Mesenchymal stem cell (in vitro differentiated cells and primary cell): Measurements from ENCODE around the gene IGSF10.

Source experiments
- DNase-seq: peaks from one replicate; pipeline ENCODE4 v3.0.0-alpha.2; 2013
- H2AFZ ChIP-seq: one replicate; pipeline ENCODE4 v1.6.1; 2013; ENCODE audit warnings: low read depth, mild to moderate bottlenecking, control low read depth, inconsistent platforms, low read length, moderate library complexity
- H2AK5ac ChIP-seq: 2 replicates; pipeline ENCODE4 v1.6.1; 2013; ENCODE audit warnings: low read length, moderate library complexity, mild to moderate bottlenecking, inconsistent platforms; ENCODE audit not compliant: severe bottlenecking
- H2BK120ac ChIP-seq: one replicate; pipeline ENCODE4 v1.6.1; 2013; ENCODE audit warnings: low read depth, mild to moderate bottlenecking, inconsistent platforms, low read length, moderate library complexity
- H2BK12ac ChIP-seq, 2 experiments: one replicate each; pipeline ENCODE4 v1.6.1; 2013; ENCODE audit warnings: inconsistent platforms in 2 of 2, low read length in 2 of 2, mild to moderate bottlenecking in 2 of 2, moderate library complexity in 2 of 2, control low read depth in 1 of 2
- H2BK15ac ChIP-seq: one replicate; pipeline ENCODE4 v1.6.1; 2013; ENCODE audit warnings: mild to moderate bottlenecking, low read depth, inconsistent platforms; ENCODE audit not compliant: poor library complexity, severe bottlenecking
- H2BK5ac ChIP-seq: 2 replicates; pipeline ENCODE4 v1.6.1; 2013; ENCODE audit warnings: low read depth, mild to moderate bottlenecking, low read length, control low read depth, inconsistent platforms; ENCODE audit not compliant: poor library complexity, severe bottlenecking
- H3K14ac ChIP-seq, 2 experiments: one replicate each; pipeline ENCODE4 v1.6.1; 2013; ENCODE audit warnings: inconsistent platforms in 2 of 2, low read length in 2 of 2, control low read depth in 1 of 2, mild to moderate bottlenecking in 1 of 2, moderate library complexity in 1 of 2
- H3K18ac ChIP-seq, 2 experiments: one replicate each; pipeline ENCODE4 v1.6.1; 2013; ENCODE audit warnings: inconsistent platforms in 2 of 2, low read length in 2 of 2, control low read depth in 1 of 2, low read depth in 1 of 2, mild to moderate bottlenecking in 1 of 2
- H3K23ac ChIP-seq, 2 experiments: one replicate each; pipeline ENCODE4 v1.6.1; 2013; ENCODE audit warnings: inconsistent platforms in 2 of 2, low read length in 2 of 2, mild to moderate bottlenecking in 2 of 2, moderate library complexity in 2 of 2, control low read depth in 1 of 2
- H3K27ac ChIP-seq: 2 replicates; pipeline ENCODE4 v1.5.1; 2013; ENCODE audit warnings: mild to moderate bottlenecking, moderate library complexity, low read length, control low read depth, inconsistent platforms; ENCODE audit not compliant: poor library complexity, severe bottlenecking
- H3K27me3 ChIP-seq, 2 experiments: 2 replicates each; pipeline versions ENCODE4 v1.6.1 to v1.7.0; 2013; ENCODE audit warnings: low read length in 2 of 2, mild to moderate bottlenecking in 2 of 2, moderate library complexity in 2 of 2, control low read depth in 1 of 2, inconsistent platforms in 1 of 2; ENCODE audit not compliant: control insufficient read depth in 1 of 2, insufficient read depth in 1 of 2
- H3K36me3 ChIP-seq, 2 experiments: 2 replicates each; pipeline versions ENCODE4 v1.6.1 to v1.7.0; 2013; ENCODE audit warnings: low read length in 2 of 2, control low read depth in 1 of 2, inconsistent platforms in 1 of 2, low read depth in 1 of 2, mild to moderate bottlenecking in 1 of 2; ENCODE audit not compliant: insufficient read depth in 2 of 2, control insufficient read depth in 1 of 2
- H3K4ac ChIP-seq, 2 experiments: one replicate each; pipeline ENCODE4 v1.6.1; 2013; ENCODE audit warnings: inconsistent platforms in 2 of 2, low read length in 2 of 2, mild to moderate bottlenecking in 2 of 2, moderate library complexity in 2 of 2, control low read depth in 1 of 2, low read depth in 1 of 2
- H3K4me1 ChIP-seq: 2 replicates; pipeline ENCODE4 v1.6.1; 2013; ENCODE audit warnings: low read depth, low read length, control low read depth; ENCODE audit not compliant: control insufficient read depth, insufficient read depth
- H3K4me2 ChIP-seq: 2 replicates; pipeline ENCODE4 v1.6.1; 2013; ENCODE audit warnings: low read length, mild to moderate bottlenecking, inconsistent platforms; ENCODE audit not compliant: poor library complexity, severe bottlenecking
- H3K4me3 ChIP-seq, 2 experiments: 2 replicates each; pipeline versions ENCODE4 v1.5.1 to v1.7.0; 2013; ENCODE audit warnings: low read length in 2 of 2, mild to moderate bottlenecking in 2 of 2, control low read depth in 1 of 2, low read depth in 1 of 2; ENCODE audit not compliant: insufficient read depth in 1 of 2
- H3K79me1 ChIP-seq: replicated peaks from 2 replicates; pipeline ENCODE4 v1.6.1; 2013; ENCODE audit warnings: mild to moderate bottlenecking, control low read depth, low read length, inconsistent platforms; ENCODE audit not compliant: poor library complexity, severe bottlenecking
- H3K9ac ChIP-seq: 2 replicates; pipeline ENCODE4 v1.7.0; 2013; ENCODE audit warnings: mild to moderate bottlenecking, low read length, moderate library complexity
- H3K9me3 ChIP-seq: 2 replicates; pipeline ENCODE4 v1.7.0; 2013; ENCODE audit warnings: mild to moderate bottlenecking, low read length; ENCODE audit not compliant: control insufficient read depth
- H4K8ac ChIP-seq: one replicate; pipeline ENCODE4 v1.6.1; 2013; ENCODE audit warnings: inconsistent platforms, mild to moderate bottlenecking, low read length, moderate library complexity
- H4K91ac ChIP-seq: one replicate; pipeline ENCODE4 v1.6.1; 2013; ENCODE audit warnings: mild to moderate bottlenecking, low read length, inconsistent platforms
- WGBS: methylation state at CpG from one replicate; pipeline ENCODE4 v1.1.7; 2013; ENCODE audit warnings: mixed read lengths; 5-methylcytosine and 5-hydroxymethylcytosine counted together

IGSF10 gene

DNA sequence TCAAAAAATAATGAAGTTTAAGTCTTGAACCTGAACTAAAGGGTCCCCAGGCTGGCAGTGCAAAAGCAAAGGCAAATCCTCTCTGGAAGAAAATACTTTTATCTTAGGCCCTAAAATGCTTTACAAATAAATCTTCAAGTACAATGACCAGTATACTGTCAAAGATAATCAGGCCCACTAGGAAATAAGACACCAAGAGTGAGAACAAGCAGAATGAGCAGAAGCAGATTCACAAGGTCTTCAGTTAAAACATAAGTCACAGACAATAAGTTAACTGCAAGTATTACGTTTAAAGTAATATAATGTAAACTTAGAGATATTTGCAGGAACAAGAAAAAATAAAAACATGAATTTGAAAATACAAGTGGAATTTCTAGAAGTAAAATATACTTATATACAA, 42.2 kb upstream of the IGSF10 start:
- H3K23ac ChIP-seq: no peak overlapping the region
- H3K9me3 ChIP-seq: no peaks in the 10 kb centered on the region
- H4K91ac ChIP-seq: no peak overlapping the region
- H3K27me3 ChIP-seq: no peaks in the 10 kb centered on the region
- DNase-seq: no peak
- H4K8ac ChIP-seq: no peak overlapping the region
- no peak overlapping the region for H3K4ac ChIP-seq
- no peak overlapping the region for H2BK12ac ChIP-seq
- H3K14ac ChIP-seq: no peak overlapping the region
- WGBS: no CpG with 5 or more reads among the region's 1 CpG
- H3K79me1 ChIP-seq: no peaks in the 10 kb centered on the region
- no peak overlapping the region for H3K27ac ChIP-seq
- no peak overlapping the region for H2BK120ac ChIP-seq
- no peaks in the 10 kb centered on the region for H3K4me1 ChIP-seq
- H3K4me3 ChIP-seq: no peak overlapping the region
- no peak overlapping the region for H2BK15ac ChIP-seq
- no peak overlapping the region for H2AFZ ChIP-seq
- H3K4me2 ChIP-seq: no peak overlapping the region
- no peak overlapping the region for H3K9ac ChIP-seq
- no peaks in the 10 kb centered on the region for H3K36me3 ChIP-seq
- H2BK5ac ChIP-seq: no peak overlapping the region
- H2AK5ac ChIP-seq: no peak overlapping the region
- H3K18ac ChIP-seq: no peak overlapping the region

DNA sequence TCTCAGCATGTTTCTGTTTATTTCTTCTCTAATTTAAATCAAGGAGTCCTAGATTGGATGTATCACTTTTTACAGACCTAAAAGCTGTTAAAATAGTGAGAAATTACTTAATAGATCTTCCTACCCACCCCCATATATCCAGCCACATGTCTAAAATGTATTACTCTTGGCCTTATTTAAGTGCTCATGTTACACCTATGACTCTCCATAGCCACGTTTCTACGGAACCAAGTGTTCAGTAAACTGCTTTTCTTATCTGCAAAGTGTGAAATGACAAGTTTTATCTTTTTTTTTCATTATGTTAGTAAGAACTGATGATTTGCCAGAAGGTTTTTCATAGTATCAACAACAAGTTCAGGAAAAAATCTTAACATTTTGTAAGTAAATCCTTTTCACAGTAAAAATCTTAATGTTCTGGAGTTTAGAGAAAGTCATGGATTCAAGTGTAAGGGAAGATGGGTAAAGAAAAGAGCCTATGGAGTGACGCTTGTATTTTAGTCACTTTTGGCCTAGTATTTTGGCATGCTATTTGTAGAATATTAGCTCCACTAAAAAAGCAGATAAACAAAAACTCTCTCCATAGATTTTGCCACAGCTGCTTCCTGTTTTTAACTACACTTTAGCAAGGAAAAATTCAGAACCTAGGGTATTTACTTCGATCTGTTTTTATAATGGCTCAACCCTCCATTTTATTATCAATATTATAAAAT, 41.2 kb upstream of the IGSF10 start:
- WGBS: 40% methylated on average over 1 of the region's 4 CpGs
- H3K23ac ChIP-seq: no peak overlapping the region

DNA sequence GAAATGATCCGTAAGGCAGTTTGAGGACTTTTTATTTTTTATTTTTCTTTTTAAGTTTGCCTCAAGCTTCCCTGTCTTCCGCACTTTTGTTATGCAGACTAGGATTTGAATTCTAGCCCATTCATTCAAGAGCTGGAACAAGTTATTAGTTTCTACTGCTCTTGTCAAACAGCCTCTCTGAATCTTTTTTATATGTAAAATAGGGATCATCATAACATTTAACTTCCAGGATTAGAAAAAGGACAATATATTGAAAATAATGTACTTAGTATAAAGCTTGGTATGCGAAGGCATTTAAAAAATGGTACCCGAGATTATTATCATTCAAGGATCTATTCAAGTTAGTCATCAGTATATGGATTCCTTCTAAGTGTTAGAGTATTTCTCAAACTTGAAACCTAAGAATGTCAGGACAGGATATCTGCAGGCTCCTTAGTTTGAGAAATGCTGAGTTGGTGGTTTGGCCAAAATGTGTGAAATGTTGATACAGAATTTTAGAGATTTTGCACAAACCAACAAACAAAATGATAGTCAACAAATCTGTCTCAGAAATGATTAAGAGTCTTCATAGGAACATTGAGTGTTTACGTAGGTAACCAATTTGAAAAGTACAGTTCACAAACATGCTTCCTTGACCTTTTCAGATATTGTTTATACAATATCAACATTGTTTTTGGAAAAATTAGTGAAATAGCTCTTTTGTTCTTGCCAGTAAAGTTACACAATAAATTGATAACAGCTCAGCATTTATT, 40.5 kb upstream of the IGSF10 start:
- no peak overlapping the region for H4K8ac ChIP-seq
- H2AK5ac ChIP-seq: no peak overlapping the region
- no peaks in the 10 kb centered on the region for H3K4me1 ChIP-seq
- no peak overlapping the region for H2BK15ac ChIP-seq
- H3K4me2 ChIP-seq: no peak overlapping the region
- H2BK5ac ChIP-seq: no peak overlapping the region
- H2BK120ac ChIP-seq: no peak overlapping the region
- no peaks in the 10 kb centered on the region for H3K79me1 ChIP-seq
- H3K27me3 ChIP-seq: no peaks in the 10 kb centered on the region
- DNase-seq: no peak
- H3K27ac ChIP-seq: no peak overlapping the region
- H3K4ac ChIP-seq: no peak overlapping the region
- no peak overlapping the region for H3K18ac ChIP-seq
- H3K9ac ChIP-seq: no peak overlapping the region
- no peaks in the 10 kb centered on the region for H3K9me3 ChIP-seq
- no peak overlapping the region for H3K14ac ChIP-seq
- H2AFZ ChIP-seq: no peak overlapping the region
- WGBS: 94% methylated on average over 2 of the region's 5 CpGs
- H4K91ac ChIP-seq: no peak overlapping the region
- no peaks in the 10 kb centered on the region for H3K36me3 ChIP-seq
- no peak overlapping the region for H3K23ac ChIP-seq
- no peak overlapping the region for H3K4me3 ChIP-seq
- no peak overlapping the region for H2BK12ac ChIP-seq

More for the DNA sequence above, 41.2 kb upstream of the IGSF10 start:
- no peak overlapping the region for H2AK5ac ChIP-seq
- no peak overlapping the region for H3K18ac ChIP-seq
- H3K4me3 ChIP-seq: no peak overlapping the region
- no peaks in the 10 kb centered on the region for H3K27me3 ChIP-seq
- H4K91ac ChIP-seq: no peak overlapping the region
- H3K4ac ChIP-seq: no peak overlapping the region
- no peak overlapping the region for H3K9ac ChIP-seq
- H3K14ac ChIP-seq: no peak overlapping the region
- no peak overlapping the region for H3K4me2 ChIP-seq
- no peak overlapping the region for H2BK120ac ChIP-seq
- H2BK5ac ChIP-seq: no peak overlapping the region
- no peak overlapping the region for H3K27ac ChIP-seq
- H3K79me1 ChIP-seq: no peaks in the 10 kb centered on the region
- H2AFZ ChIP-seq: no peak overlapping the region
- no peak for DNase-seq
- no peak overlapping the region for H2BK15ac ChIP-seq
- H3K9me3 ChIP-seq: no peaks in the 10 kb centered on the region
- no peaks in the 10 kb centered on the region for H3K4me1 ChIP-seq
- no peak overlapping the region for H2BK12ac ChIP-seq
- H4K8ac ChIP-seq: no peak overlapping the region
- H3K36me3 ChIP-seq: no peaks in the 10 kb centered on the region

DNA sequence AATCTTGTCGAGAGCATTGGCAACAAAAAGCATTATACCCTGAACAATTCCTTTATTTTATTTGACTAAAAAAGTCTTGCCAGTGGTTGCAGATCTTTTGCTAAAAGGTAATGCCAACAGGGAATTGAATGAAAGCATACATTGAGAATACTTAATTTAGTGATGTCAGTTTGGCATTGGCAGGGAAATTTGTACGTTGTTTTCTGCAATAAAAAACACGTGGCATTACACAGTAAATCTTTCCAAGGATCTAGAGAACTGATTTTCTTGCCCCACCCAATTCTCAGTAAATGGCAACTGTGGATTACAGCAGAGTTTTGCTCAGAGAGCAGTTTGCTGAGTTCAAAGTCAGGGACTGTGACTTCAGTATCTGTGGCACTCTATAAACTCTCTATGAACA, 38.3 kb upstream of the IGSF10 start:
- no peaks in the 10 kb centered on the region for H3K36me3 ChIP-seq
- WGBS: 62% methylated on average over 2 of the region's 3 CpGs
- H2BK5ac ChIP-seq: no peak overlapping the region
- no peak overlapping the region for H2AFZ ChIP-seq
- no peak overlapping the region for H4K91ac ChIP-seq
- no peak overlapping the region for H3K14ac ChIP-seq
- H3K9me3 ChIP-seq: no peaks in the 10 kb centered on the region
- H4K8ac ChIP-seq: no peak overlapping the region
- H2BK15ac ChIP-seq: no peak overlapping the region
- no peak overlapping the region for H3K4me2 ChIP-seq
- H3K27me3 ChIP-seq: no peaks in the 10 kb centered on the region
- no peak overlapping the region for H2BK12ac ChIP-seq
- no peak overlapping the region for H3K9ac ChIP-seq
- H3K23ac ChIP-seq: no peak overlapping the region
- no peak overlapping the region for H2BK120ac ChIP-seq
- no peak for DNase-seq
- no peak overlapping the region for H3K4ac ChIP-seq
- H3K79me1 ChIP-seq: no peaks in the 10 kb centered on the region
- no peaks in the 10 kb centered on the region for H3K4me1 ChIP-seq
- no peak overlapping the region for H3K18ac ChIP-seq
- H2AK5ac ChIP-seq: no peak overlapping the region
- no peak overlapping the region for H3K4me3 ChIP-seq
- H3K27ac ChIP-seq: no peak overlapping the region
